Lower leg skin (tissue), 3 donors: ENCODE results near the gene SERPINB11.
"Not testable (repeated sequence)": the region's sequence is repeated elsewhere in the genome, so short reads cannot be mapped to it uniquely, and the experiment has no call there.

ENCODE experiments used
- POLR2A ChIP-seq, 2 donors: fragments of 450-650 bp; IDR thresholded peaks; one replicate each; pipeline ENCODE4 v1.6.1; 2016 to 2017; ENCODE audit warnings: antibody characterized with exemption in 2 of 2, mild to moderate bottlenecking in 1 of 2, moderate library complexity in 1 of 2
- TF ChIP-seq, protein P1 (sequence below), 3 donors: fragments of 450-650 bp; IDR thresholded peaks; one replicate each; pipeline ENCODE4 v1.5.1; 2016; ENCODE audit warnings: antibody characterized with exemption in 3 of 3, mild to moderate bottlenecking in 3 of 3, moderate library complexity in 2 of 3

- TF ChIP-seq, protein P1, sequence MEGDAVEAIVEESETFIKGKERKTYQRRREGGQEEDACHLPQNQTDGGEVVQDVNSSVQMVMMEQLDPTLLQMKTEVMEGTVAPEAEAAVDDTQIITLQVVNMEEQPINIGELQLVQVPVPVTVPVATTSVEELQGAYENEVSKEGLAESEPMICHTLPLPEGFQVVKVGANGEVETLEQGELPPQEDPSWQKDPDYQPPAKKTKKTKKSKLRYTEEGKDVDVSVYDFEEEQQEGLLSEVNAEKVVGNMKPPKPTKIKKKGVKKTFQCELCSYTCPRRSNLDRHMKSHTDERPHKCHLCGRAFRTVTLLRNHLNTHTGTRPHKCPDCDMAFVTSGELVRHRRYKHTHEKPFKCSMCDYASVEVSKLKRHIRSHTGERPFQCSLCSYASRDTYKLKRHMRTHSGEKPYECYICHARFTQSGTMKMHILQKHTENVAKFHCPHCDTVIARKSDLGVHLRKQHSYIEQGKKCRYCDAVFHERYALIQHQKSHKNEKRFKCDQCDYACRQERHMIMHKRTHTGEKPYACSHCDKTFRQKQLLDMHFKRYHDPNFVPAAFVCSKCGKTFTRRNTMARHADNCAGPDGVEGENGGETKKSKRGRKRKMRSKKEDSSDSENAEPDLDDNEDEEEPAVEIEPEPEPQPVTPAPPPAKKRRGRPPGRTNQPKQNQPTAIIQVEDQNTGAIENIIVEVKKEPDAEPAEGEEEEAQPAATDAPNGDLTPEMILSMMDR (IDR thresholded peaks at IDR 0.05) = not testable (repeated sequence)
- TF ChIP-seq POLR2A (IDR thresholded peaks at IDR 0.05) = not testable (repeated sequence)
Observed at GRCh38 chr18:63658920-63659319, 43.8 kb upstream of the SERPINB11 start.
